ENCODE results near the gene PRKAA1. TPM values are rescaled to one million over a fixed set of nuclear protein-coding genes. Genes with fewer than 3 reads are reported as not detected.

PRKAA1 gene
- total and polyA plus RNA-seq, 2 donors, result 31.6 to 43.5 TPM

Other genes starting within 250 kb of the PRKAA1 start
- gene PTGER4, start 118.5 kb downstream of the PRKAA1 start, total RNA-seq, result 22.8 TPM
- gene PTGER4, start 118.5 kb downstream of the PRKAA1 start, polyA plus RNA-seq, result 25.2 TPM
- 34.5 TPM for gene TTC33, start 42.4 kb downstream of the PRKAA1 start, total RNA-seq
- gene TTC33, start 42.4 kb downstream of the PRKAA1 start, polyA plus RNA-seq, result 13.4 TPM
- gene RPL37, start 36.8 kb upstream of the PRKAA1 start, total RNA-seq, result 2,843 TPM
- 3,080 TPM for gene RPL37, start 36.8 kb upstream of the PRKAA1 start, polyA plus RNA-seq
- gene CARD6, start 43.0 kb upstream of the PRKAA1 start, total RNA-seq, result 3.4 TPM
- gene CARD6, start 43.0 kb upstream of the PRKAA1 start, polyA plus RNA-seq, result 2.6 TPM
- 17.2 TPM for gene C7, start 111.1 kb upstream of the PRKAA1 start, total RNA-seq
- 31.0 TPM for gene C7, start 111.1 kb upstream of the PRKAA1 start, polyA plus RNA-seq